Superior temporal gyrus (tissue), 1 donor: ENCODE data around the gene SEMA4G.
"Not testable (repeated sequence)": the region's sequence is repeated elsewhere in the genome, so short reads cannot be mapped to it uniquely, and the experiment has no call there.

Experiments used
- DNase-seq: peaks from one replicate; pipeline ENCODE4 v3.0.0-alpha.2; 2016; ENCODE audit errors: extremely low spot score

The SEMA4G gene

GRCh38 chr10:100970076-100970913 lies 991 bp downstream of the SEMA4G start:
- no peak for DNase-seq

GRCh38 chr10:100970914-100971811 lies 1.9 kb downstream of the SEMA4G start:
- no peak for DNase-seq

- DNase-seq, result no peak
Observed at GRCh38 chr10:100972115-100972903, 3.0 kb downstream of the SEMA4G start.

- DNase-seq, result no peak
Observed at GRCh38 chr10:100972904-100973535, 3.7 kb downstream of the SEMA4G start.

- DNase-seq, result not testable (repeated sequence)
Observed at GRCh38 chr10:100975397-100975796, 6.1 kb downstream of the SEMA4G start.

- no peak for DNase-seq
Observed at GRCh38 chr10:100976906-100977305, 7.6 kb downstream of the SEMA4G start.

GRCh38 chr10:100977436-100977835 lies 8.1 kb downstream of the SEMA4G start:
- DNase-seq, result no peak

- no peak for DNase-seq
Observed at GRCh38 chr10:100978121-100978900, 9.0 kb downstream of the SEMA4G start.

GRCh38 chr10:100978901-100979195 lies 9.5 kb downstream of the SEMA4G start:
- DNase-seq, result no peak

- DNase-seq, result no peak
Observed at GRCh38 chr10:100979791-100980272, 10.5 kb downstream of the SEMA4G start.

- no peak for DNase-seq
Observed at GRCh38 chr10:100980311-100980710, 11.0 kb downstream of the SEMA4G start.

- DNase-seq, result no peak
Observed at GRCh38 chr10:100980711-100981110, 11.4 kb downstream of the SEMA4G start.

GRCh38 chr10:100981178-100981772 lies 12.0 kb downstream of the SEMA4G start:
- DNase-seq, result no peak

- no peak for DNase-seq
Observed at GRCh38 chr10:100982916-100983830, 13.9 kb downstream of the SEMA4G start.

GRCh38 chr10:100983868-100984671 lies 14.8 kb downstream of the SEMA4G start:
- DNase-seq, result no peak

GRCh38 chr10:100984672-100985177 lies 15.4 kb downstream of the SEMA4G start:
- DNase-seq, result no peak

GRCh38 chr10:100985336-100985735 lies 16.0 kb downstream of the SEMA4G start:
- no peak for DNase-seq

GRCh38 chr10:100986623-100986951 lies 17.3 kb downstream of the SEMA4G start:
- no peak for DNase-seq
